ENCODE measurements around the gene B3GNT7. TPM values are rescaled to one million over a fixed set of nuclear protein-coding genes. Genes with fewer than 3 reads are reported as not detected.
A peak's percentile ranks its signal among the peaks of the same experiment; 100 is the strongest.

Gene B3GNT7
- total RNA-seq, 1 donor from 2014 or later: 80.0 TPM

- H3K9me3 ChIP-seq: no peaks in the 10 kb centered on the region
- no peaks in the 10 kb centered on the region for H3K4me1 ChIP-seq
- intact Hi-C loops (cut with DNase I): no loop called here
- H3K27ac ChIP-seq: no peak overlapping the region
- DNase-seq (peak; percentile 45), ATAC-seq (peak; percentile 37 to 47)
- TF ChIP-seq CTCF (IDR thresholded peaks at IDR 0.05): no peak
- no peak overlapping the region for H3K4me3 ChIP-seq
- no peaks in the 10 kb centered on the region for H3K27me3 ChIP-seq (ENCODE audit: low read depth)
- H3K36me3 ChIP-seq: no peaks in the 10 kb centered on the region
These were observed 16.0 kb upstream of the B3GNT7 start for GRCh38 chr2:231379266-231380215.

- ATAC-seq: no peak
- Histone ChIP-seq H3K36me3 (no peaks in the 10 kb centered on the region), H3K27me3 (ENCODE audit: low read depth) (no peaks in the 10 kb centered on the region), H3K4me3 (no peak overlapping the region), H3K4me1 (no peaks in the 10 kb centered on the region), H3K9me3 (no peaks in the 10 kb centered on the region), H3K27ac (no peak overlapping the region)
- intact Hi-C loops (cut with DNase I): no loop called here
- no peak for TF ChIP-seq CTCF (IDR thresholded peaks at IDR 0.05)
- no peak for DNase-seq
These were observed 15.2 kb upstream of the B3GNT7 start for GRCh38 chr2:231380307-231380706.

- no peak overlapping the region for H3K27ac ChIP-seq
- DNase-seq (no peak), ATAC-seq (no peak)
- intact Hi-C loops (cut with DNase I): no loop called here
- no peaks in the 10 kb centered on the region for H3K36me3 ChIP-seq
- no peaks in the 10 kb centered on the region for H3K9me3 ChIP-seq
- no peak for TF ChIP-seq CTCF (IDR thresholded peaks at IDR 0.05)
- no peak overlapping the region for H3K4me3 ChIP-seq
- H3K4me1 ChIP-seq: no peaks in the 10 kb centered on the region
- no peaks in the 10 kb centered on the region for H3K27me3 ChIP-seq (ENCODE audit: low read depth)
These were observed 14.3 kb upstream of the B3GNT7 start for GRCh38 chr2:231380991-231381847.

- DNase-seq (no peak), ATAC-seq (no peak)
- H3K9me3 ChIP-seq: no peaks in the 10 kb centered on the region
- no peak overlapping the region for H3K4me3 ChIP-seq
- H3K4me1 ChIP-seq: no peaks in the 10 kb centered on the region
- no peak overlapping the region for H3K27ac ChIP-seq
- TF ChIP-seq CTCF (IDR thresholded peaks at IDR 0.05): no peak
- intact Hi-C loops (cut with DNase I): no loop called here
- H3K36me3 ChIP-seq: no peaks in the 10 kb centered on the region
- no peaks in the 10 kb centered on the region for H3K27me3 ChIP-seq (ENCODE audit: low read depth)
These were observed 13.4 kb upstream of the B3GNT7 start for GRCh38 chr2:231382116-231382515.

GRCh38 chr2:231383416-231384108 lies 11.9 kb upstream of the B3GNT7 start:
- Histone ChIP-seq H3K4me3 (no peak overlapping the region), H3K4me1 (no peaks in the 10 kb centered on the region), H3K27me3 (ENCODE audit: low read depth) (no peaks in the 10 kb centered on the region), H3K27ac (no peak overlapping the region), H3K36me3 (no peaks in the 10 kb centered on the region), H3K9me3 (no peaks in the 10 kb centered on the region)
- intact Hi-C loops (cut with DNase I): no loop called here
- peak; percentile 45 for DNase-seq
- no peak for ATAC-seq
- no peak for TF ChIP-seq CTCF (IDR thresholded peaks at IDR 0.05)
